HG02884 (cell line): ENCODE data around the gene VPS37B.
A peak's percentile ranks its signal among the peaks of the same experiment; 100 is the strongest.
"Not testable (repeated sequence)": the region's sequence is repeated elsewhere in the genome, so short reads cannot be mapped to it uniquely, and the experiment has no call there.

Experiments used
- ATAC-seq: cut with Tn5 transposase; IDR thresholded peaks from one replicate; pipeline ENCODE4 v1.9.1; 2021; ENCODE audit warnings: mild to moderate bottlenecking, moderate library complexity; ENCODE audit not compliant: unreplicated experiment

VPS37B gene

DNA sequence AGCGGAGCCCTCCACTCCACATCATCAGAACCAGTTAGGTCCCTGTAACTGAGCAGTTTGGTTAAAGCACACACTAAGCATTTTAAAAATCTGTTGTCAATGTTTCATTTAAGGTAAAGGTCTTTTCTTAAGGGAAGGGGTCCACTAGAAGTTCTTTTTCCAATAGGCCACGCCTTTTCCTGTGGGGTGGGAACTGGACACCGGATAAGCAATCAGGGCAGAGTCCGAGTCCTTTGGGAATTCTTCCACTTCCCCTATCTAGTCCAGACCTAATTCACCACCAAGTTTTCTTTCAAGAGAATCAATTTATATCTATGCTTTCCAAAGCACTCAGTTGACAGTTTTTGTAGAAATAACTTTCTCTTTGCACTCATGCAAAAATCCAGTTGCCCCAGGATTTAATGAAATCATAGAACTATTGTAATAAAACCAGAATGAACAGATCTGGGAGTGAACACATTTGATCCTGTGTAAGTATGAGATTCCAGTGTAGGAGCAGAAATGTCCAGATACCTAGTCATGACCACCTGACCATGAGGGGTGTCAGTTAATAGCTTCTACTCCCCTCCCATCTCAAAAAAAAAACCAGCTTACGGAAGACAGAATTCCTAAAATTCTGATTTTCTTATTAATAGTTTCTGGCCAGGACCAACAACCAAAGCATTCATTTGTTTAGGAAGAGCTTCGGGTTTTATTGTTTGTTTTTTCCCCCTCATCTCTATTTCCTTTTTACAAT, 11.7 kb downstream of the VPS37B start:
- ATAC-seq = no peak

DNA sequence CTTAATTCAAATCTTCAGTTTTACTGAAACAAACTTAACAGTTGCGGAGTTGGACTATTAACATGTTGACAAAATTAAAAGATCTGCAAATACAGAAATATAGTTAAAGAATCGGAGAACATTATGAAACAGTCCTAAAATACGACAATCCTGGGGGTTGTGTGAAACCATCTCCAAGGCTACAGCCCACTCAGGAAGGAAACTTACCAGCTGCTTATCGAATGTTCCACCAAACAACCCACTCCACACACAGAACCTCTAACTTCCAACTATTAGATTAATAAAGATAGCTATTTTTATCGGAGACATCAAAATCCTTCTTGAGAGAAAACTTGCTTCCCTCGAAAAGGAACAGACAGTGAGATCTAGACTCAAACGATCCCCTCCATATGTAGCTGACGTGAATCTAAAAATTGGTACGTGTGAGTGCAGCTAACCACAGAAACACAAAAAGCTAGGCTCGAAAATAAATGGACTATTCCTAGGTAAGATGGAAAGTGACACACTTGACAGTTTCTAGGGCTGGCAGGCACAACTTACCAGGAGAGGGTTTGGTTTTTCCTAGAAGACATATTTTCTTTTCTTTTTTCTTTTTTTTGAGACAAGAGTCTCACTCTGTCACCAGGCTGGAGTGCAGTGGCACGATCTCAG, 12.9 kb downstream of the VPS37B start:
- no peak for ATAC-seq

- no peak for ATAC-seq
Observed at GRCh38 chr12:122880668-122881067, 15.3 kb downstream of the VPS37B start.

GRCh38 chr12:122880155-122880667, 15.7 kb downstream of the VPS37B start:
- ATAC-seq = no peak

DNA sequence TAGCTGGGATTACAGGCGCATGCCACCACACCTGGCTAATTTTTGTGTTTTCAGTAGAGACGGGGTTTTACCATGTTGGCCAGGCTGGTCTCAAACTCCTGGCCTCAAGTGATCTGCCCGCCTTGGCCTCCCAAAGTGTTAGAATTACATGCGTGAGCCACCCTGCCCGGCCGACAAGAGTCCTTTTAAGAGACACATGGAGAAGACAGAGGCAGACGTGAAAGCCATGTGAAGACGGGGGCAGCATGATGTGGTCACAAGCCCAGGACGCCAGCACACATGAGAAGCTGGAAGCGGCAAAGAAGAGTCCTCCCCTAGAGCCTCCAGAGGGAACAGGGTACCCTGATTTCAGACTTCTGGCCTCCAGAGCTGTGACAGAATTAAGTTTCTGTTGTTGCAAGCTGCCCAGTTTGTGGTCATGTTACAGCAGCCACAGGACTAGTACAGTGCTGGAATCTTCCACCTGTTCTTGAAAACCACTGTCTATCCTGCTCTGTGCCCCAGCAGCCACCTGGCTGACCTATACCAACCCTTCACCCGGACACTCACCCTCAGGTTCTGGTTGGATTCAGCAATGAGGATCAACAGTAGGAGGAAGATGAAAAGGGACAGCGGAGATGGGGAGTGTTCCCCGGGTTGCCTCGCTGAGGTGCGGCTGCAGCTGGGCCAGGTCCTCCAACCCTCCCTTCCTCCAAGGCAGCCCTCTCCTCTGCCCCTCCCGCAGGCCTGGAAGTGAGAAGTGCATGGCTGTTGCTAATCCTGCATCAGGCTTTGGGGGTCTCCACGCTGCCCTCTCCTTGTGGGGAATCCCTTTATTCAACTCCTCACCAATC, 16.9 kb downstream of the VPS37B start:
- ATAC-seq = no peak

DNA sequence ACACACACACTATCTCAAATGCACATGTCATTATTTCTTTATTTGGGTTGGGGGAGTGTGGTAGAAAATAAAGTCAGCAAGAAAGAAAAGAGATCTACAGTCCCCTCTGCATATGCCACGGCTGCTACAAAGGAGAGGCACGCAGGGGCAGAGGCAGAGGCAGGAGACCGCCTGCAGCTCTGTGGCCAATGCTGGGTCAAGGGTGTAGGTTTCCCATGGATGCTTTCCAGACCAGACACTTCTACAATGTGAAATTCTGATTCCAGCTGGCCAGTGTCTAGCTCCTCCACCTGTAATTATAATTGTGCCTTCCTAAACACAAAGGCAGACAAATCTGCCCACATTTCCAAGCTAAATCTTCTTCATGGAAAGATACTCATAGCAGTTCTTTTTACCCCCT, 19.2 kb downstream of the VPS37B start:
- no peak for ATAC-seq

GRCh38 chr12:122876281-122876680, 19.6 kb downstream of the VPS37B start:
- ATAC-seq = not testable (repeated sequence)

DNA sequence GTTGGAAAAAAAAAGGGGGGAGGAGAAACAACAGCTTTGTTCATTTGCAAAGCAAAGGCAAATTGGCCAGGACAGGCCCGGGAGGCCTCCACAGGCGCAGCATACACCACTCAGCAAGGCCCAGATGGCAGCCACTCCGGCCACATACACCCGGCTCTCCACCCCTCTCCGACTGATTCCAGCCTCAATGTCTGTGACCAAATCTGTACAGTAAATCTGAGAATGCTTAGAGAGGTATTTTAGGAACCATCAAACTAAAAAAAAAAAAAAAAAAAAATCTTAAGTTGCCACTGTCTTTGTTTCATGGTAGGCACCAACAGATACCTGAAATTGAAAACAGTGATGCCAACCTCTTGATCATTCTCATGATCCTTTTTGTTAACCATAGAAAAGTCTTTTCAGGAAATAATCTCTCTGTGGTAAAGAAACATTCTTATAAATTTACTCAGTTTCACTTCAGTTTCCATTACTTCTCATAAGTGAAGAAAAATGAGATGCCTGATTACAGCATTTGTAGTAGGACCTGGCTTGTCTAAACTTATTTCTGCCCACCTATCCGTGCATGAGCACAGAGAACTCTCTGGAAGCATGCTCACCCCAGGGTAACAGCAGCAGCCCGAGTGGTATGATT, 20.2 kb downstream of the VPS37B start:
- ATAC-seq = no peak

DNA sequence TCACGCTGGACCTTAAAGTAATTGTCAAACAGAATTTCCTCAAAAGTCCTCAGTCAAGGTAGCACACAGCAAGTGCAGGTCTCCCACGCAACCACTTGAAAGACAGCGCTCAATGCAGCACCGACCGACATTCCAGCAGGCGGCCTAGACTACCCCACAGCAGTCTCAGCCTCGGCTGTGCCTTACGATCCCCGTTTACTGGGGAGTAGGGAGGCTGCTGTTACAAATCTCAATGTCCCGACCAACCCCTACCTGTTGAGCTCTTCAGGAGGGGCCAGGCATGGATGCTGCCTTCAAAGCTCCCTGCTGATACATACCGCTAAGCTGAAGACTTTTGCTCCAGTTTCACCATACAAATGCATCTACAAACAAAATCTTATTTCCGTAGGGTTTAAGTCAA, 21.8 kb downstream of the VPS37B start:
- ATAC-seq = no peak

DNA sequence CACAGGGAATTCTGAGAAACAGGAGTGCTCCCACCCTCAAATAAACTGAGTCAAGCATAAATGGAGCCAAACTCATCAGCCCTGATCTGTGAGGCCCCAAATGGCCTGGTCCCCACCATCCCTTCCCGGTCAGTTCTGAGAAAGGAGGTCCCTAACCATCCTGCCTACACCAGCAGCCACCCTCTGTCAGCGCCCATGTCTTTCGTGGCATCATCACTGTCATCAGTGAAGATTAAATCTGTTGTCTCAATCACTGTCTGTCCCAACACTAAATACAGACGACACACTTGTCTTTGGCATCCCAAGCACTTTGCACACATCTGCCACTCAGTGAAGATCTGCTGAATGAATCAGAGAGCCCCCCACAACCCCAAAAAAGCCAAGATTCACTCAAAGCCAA, 22.4 kb downstream of the VPS37B start:
- no peak for ATAC-seq

DNA sequence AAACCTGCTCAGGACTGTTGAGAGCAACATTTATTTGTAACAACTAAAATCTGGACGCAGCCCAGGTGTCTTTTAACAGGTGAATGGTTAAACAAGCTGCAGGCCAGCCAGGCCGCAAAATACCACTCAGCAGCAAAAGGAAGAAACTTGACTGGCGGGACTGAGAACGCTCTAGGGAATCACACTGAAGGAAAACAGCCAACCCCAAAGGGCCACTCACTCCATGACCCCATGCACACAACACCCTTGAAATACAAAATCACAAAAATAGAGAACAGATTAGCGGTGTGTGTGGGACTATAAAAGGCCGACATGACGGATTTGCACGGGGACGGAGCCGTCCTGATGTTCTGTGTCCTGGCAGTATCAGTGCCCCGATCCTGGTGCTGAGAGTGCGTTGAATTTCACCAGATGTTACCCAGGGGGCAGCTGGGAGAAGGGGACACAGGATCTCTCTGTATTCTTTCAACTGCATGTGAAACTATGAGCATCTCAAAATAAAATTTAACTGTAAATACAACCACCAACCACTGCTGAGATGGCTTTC, 23.0 kb downstream of the VPS37B start:
- no peak for ATAC-seq

GRCh38 chr12:122871851-122872780, 23.8 kb downstream of the VPS37B start:
- peak; percentile 49 for ATAC-seq

DNA sequence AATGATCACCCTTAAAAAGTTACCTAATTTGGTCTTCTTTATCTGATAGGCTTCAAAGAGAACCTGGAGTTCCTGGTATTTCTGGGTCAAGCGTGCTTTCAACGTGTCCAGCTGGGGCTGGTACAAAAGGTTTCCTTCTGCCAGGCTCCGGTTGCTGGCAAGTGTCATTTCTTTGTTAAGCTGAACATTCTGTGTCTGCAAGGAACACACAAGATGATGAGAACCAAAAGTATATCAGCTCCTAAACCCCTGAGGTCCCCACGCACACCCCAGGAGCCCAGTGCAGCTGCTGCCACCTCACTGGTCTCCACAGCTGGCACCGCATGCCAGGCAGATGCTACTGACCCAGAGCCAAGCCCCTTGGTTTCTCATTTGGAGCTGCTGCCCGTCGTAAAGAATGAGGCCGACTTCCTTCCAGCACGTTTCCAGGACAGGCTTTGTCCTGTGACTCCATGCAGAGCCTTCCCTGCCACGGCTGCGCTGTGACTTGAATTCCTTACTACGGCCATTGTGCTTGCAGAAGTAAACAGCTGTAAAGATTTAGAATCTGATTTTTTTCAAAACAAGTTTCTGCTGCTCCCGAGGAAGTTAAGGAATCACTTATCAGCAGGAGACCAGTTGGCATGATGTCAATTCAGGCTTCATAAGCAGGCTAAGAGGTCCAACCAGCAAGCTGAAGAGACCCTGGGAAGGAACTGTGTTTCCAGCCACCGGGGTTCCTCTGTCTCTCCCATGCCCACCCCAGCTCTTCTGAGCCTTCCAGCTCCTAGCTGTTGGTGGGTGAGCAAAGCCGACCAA, 24.9 kb downstream of the VPS37B start:
- no peak for ATAC-seq

GRCh38 chr12:122870163-122870842, 25.6 kb downstream of the VPS37B start:
- no peak for ATAC-seq

- no peak for ATAC-seq
Observed at GRCh38 chr12:122869207-122869973, 26.5 kb downstream of the VPS37B start.

DNA sequence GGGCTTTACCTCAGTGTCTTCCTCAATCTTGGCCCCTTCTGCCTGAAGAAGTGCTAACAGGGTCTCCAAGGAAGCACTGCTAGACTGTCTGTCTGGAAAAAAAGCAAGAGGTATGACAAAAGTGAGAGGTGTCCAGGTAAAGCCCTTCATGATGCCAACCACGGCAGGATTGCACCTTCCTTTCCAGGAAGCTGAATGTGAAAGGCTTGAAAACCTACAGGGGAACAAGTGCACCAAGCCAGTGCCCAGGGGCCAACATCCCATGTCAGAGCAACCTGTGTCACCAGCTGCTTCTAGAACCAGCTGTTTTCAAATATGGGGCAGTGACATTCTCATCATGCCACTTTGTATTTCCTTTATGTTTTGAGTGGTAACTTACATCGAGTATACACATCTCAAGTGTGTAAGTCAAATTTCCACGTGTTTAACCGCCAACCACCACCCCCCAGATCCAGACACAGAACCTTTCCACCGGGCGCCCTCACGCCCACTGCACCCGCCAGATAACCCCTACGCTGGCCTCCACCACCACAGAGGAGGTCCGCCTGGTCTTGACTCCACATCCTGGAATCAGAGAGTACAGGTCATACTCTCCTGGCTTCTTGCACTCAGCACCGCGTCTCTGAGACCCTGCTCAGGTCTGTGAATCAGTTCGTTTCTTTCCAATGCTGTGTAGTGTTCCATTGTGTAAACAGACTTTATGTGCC, 27.3 kb downstream of the VPS37B start:
- ATAC-seq = no peak
